A673 (cell line): ENCODE results near the gene PTTG1IP. TPM values are rescaled to one million over a fixed set of nuclear protein-coding genes. Genes with fewer than 3 reads are reported as not detected.

Source experiments
- BruUV-seq: library from RNA; stranded (reverse); fragments of 400-500 nt; replicated peaks from 2 replicates; lab custom pipeline; 2021; lab: Mats Ljungman, UMichigan
- CTCF ChIA-PET: fragments of 300-600 bp; sonication (Branson Sonifier 250); formaldehyde crosslinking; loops from one replicate; lab custom pipeline; 2022; ENCODE audit warnings: antibody characterized with exemption; lab: Charles Lee
- POLR2A ChIA-PET: fragments of 300-600 bp; sonication (Branson Sonifier 250); formaldehyde crosslinking; loops from one replicate; lab custom pipeline; 2022; ENCODE audit warnings: antibody characterized with exemption; ENCODE audit not compliant: low non-redundant PET; lab: Charles Lee
- DNase-seq: peaks from one replicate; pipeline ENCODE4 v3.0.0-alpha.2; 2015; ENCODE audit warnings: low spot score
- H3K27ac ChIP-seq: fragments of 200-600 bp; sonication (generic); 2 replicates; pipeline ENCODE4 v1.5.1; 2016; ENCODE audit warnings: mixed run types, low read depth, mild to moderate bottlenecking, mixed read lengths, antibody characterized with exemption, low read length; ENCODE audit not compliant: poor library complexity, severe bottlenecking
- H3K27me3 ChIP-seq: fragments of 200-600 bp; sonication (generic); replicated peaks from 2 replicates; pipeline ENCODE4 v1.6.1; 2017; ENCODE audit warnings: mixed run types, low read depth, mild to moderate bottlenecking, mixed read lengths, antibody characterized with exemption, low read length; ENCODE audit not compliant: insufficient read depth, poor library complexity
- H3K36me3 ChIP-seq: fragments of 200-600 bp; sonication (generic); 2 replicates; pipeline ENCODE4 v1.6.1; 2016; ENCODE audit warnings: mixed run types, mild to moderate bottlenecking, mixed read lengths, antibody characterized with exemption, low read length; ENCODE audit not compliant: insufficient read depth, poor library complexity, severe bottlenecking
- H3K4me1 ChIP-seq: fragments of 200-600 bp; sonication (generic); 2 replicates; pipeline ENCODE4 v1.6.1; 2017; ENCODE audit warnings: mixed run types, mild to moderate bottlenecking, mixed read lengths, antibody characterized with exemption, low read length; ENCODE audit not compliant: insufficient read depth, poor library complexity, severe bottlenecking
- H3K4me3 ChIP-seq: fragments of 200-600 bp; sonication (generic); 2 replicates; pipeline ENCODE4 v1.5.1; 2016; ENCODE audit warnings: low read depth, mixed run types, mild to moderate bottlenecking, mixed read lengths, low read length; ENCODE audit not compliant: poor library complexity, severe bottlenecking
- H3K9me3 ChIP-seq: fragments of 200-600 bp; sonication (generic); 2 replicates; pipeline ENCODE4 v1.6.1; 2016; ENCODE audit warnings: mixed run types, low read depth, mild to moderate bottlenecking, mixed read lengths, antibody characterized with exemption, low read length; ENCODE audit not compliant: poor library complexity, severe bottlenecking
- CTCF ChIP-seq: fragments of 300-800, 200-600 bp; sonication (generic); conservative IDR thresholded peaks from 2 replicates; pipeline ENCODE4 v1.5.1; 2017; ENCODE audit warnings: low read depth, mild to moderate bottlenecking, antibody characterized with exemption, low read length, moderate library complexity, mixed read lengths
- EZH2 ChIP-seq: fragments of 200-600 bp; sonication (generic); IDR thresholded peaks from 2 replicates; pipeline ENCODE4 v1.6.1; 2017; ENCODE audit warnings: borderline replicate concordance, low read depth, mild to moderate bottlenecking, mixed read lengths, antibody characterized with exemption, low read length; ENCODE audit not compliant: poor library complexity, severe bottlenecking
- intact Hi-C: fragments of 100-400 bp; cut with micrococcal nuclease; formaldehyde crosslinking; loops from one replicate; pipeline ENCODE4 v1.10.0; 2022; ENCODE audit not compliant: unreplicated experiment
- total RNA-seq: library from RNA; stranded (reverse); gene quantifications from 2 replicates; pipeline ENCODE4 v1.2.3, GENCODE V29; 2021

PTTG1IP gene
- total RNA-seq, 1 experiment from 2014 or later, result 216 TPM

DNA sequence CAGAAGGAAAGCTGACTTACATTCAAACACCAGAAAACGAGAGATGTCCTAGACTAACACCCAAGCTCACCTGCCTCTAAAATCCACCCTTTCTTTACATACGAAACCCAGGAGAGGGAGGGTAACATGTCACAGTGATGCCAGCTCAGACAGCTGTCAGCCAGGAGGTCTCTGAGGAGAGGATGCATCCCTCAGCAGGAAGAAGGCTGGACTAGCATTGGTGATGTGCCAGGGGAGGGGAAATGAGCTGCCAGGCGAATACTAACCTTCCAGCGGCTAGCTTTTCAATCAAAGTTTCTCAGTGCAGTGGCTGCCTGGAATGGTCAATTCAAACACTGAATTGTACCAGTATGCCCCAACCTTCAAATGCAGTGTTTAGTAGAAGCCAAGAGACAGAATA is 68.3 kb downstream of the PTTG1IP start:
- no TSS peak for BruUV-seq

DNA sequence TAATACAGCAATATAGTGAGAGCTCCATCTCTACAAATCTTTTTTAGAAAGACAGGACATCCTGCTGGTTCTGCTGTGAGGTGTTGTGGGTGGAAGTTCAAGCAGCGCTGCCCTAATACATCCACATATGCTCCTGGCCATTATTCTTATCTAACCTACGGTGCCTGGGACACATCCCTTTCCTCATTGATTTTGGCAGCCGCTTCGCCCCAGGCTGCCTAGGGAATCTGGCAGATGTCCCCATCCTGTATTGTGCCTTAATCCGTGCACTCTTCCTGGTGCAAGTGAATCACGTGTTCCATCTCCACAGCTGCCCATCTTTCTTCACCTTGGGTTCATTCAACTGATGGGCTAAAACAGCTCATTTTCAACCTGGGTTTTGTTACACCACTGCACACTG is 68.7 kb downstream of the PTTG1IP start:
- Histone ChIP-seq H3K4me1 (peaks cover 13% of the 10 kb centered on the region), H3K36me3 (peaks cover 57% of the 10 kb centered on the region), H3K27me3 (no peaks in the 10 kb centered on the region), H3K4me3 (no peak overlapping the region), H3K27ac (no peak overlapping the region), H3K9me3 (no peaks in the 10 kb centered on the region)
- ChIA-PET CTCF (interaction anchor here (0.5 kb wide), 1 partner anchor 35 kb away, joined by 7 read pairs; no protein-coding TSS in a partner anchor), POLR2A (no interaction called here)
- TF ChIP-seq EZH2, result no peak
- TF ChIP-seq CTCF, result no peak
- intact Hi-C loops, result loop anchor here (5.0 kb wide), 2 partner anchors 68 to 323 kb away; partner anchors contain the start of gene PTTG1IP
- DNase-seq, result no peak
- no TSS peak for BruUV-seq

More for the DNA sequence above, 68.3 kb downstream of the PTTG1IP start:
- Histone ChIP-seq H3K4me1 (peaks cover 11% of the 10 kb centered on the region), H3K4me3 (no peak overlapping the region), H3K9me3 (no peaks in the 10 kb centered on the region), H3K36me3 (peaks cover 60% of the 10 kb centered on the region), H3K27me3 (no peaks in the 10 kb centered on the region), H3K27ac (no peak overlapping the region)
- no peak for TF ChIP-seq CTCF
- no peak for TF ChIP-seq EZH2
- no peak for DNase-seq
- CTCF ChIA-PET, result interaction anchor here (0.5 kb wide), 1 partner anchor 36 kb away, joined by 7 read pairs; no protein-coding TSS in a partner anchor
- POLR2A ChIA-PET, result no interaction called here
- intact Hi-C loops, result no loop called here

GRCh38 chr21:44803651-44804050 is 69.8 kb downstream of the PTTG1IP start:
- TF ChIP-seq EZH2 (no peak), CTCF (no peak)
- no peak overlapping the region for H3K27ac ChIP-seq
- POLR2A ChIA-PET, result no interaction called here
- H3K9me3 ChIP-seq, result no peaks in the 10 kb centered on the region
- H3K27me3 ChIP-seq, result no peaks in the 10 kb centered on the region
- CTCF ChIA-PET, result no interaction called here
- intact Hi-C loops, result loop anchor here (5.0 kb wide), 2 partner anchors 69 to 324 kb away; partner anchors contain the start of gene PTTG1IP
- H3K4me3 ChIP-seq, result no peak overlapping the region
- peaks cover 60% of the 10 kb centered on the region for H3K36me3 ChIP-seq
- peaks cover 22% of the 10 kb centered on the region for H3K4me1 ChIP-seq
- no TSS peak for BruUV-seq
- no peak for DNase-seq
